IMR-90 (cell line): ENCODE results near the gene LRRC9. TPM values are rescaled to one million over a fixed set of nuclear protein-coding genes. Genes with fewer than 3 reads are reported as not detected.

ENCODE experiments used
- ATAC-seq: fragments of 200-7000 bp; cut with Tn5 transposase; 2 replicates; pipeline ENCODE4 v1.9.1; 2020; ENCODE audit warnings: low read depth, mild to moderate bottlenecking, moderate library complexity
- BruUV-seq: library from RNA; stranded (reverse); fragments of 400-500 nt; replicated peaks from 2 replicates; lab custom pipeline; 2021; lab: Mats Ljungman, UMichigan
- CTCF ChIA-PET: fragments of 300-600 bp; formaldehyde crosslinking; extraction: SDS; loops from one replicate; lab custom pipeline; 2021; ENCODE audit warnings: antibody characterized with exemption; lab: Yijun Ruan, JAX
- POLR2A ChIA-PET: fragments of 300-600 bp; sonication (Branson Sonifier 250); formaldehyde crosslinking; loops from one replicate; lab custom pipeline; 2022; ENCODE audit warnings: antibody characterized with exemption; ENCODE audit not compliant: unreplicated experiment; lab: Charles Lee
- DNase-seq: peaks from one replicate; pipeline ENCODE4 v3.0.0; 2013
- H2AFZ ChIP-seq: replicated peaks from 2 replicates; pipeline ENCODE3; 2013; ENCODE audit warnings: low read length, mild to moderate bottlenecking; ENCODE audit not compliant: poor library complexity
- H2AK5ac ChIP-seq: 2 replicates; pipeline ENCODE4 v1.6.1; 2013; ENCODE audit warnings: low read depth, low read length, inconsistent platforms
- H2AK9ac ChIP-seq: replicated peaks from 2 replicates; pipeline ENCODE3; 2013; ENCODE audit warnings: mild to moderate bottlenecking, low read depth, low read length, moderate library complexity; ENCODE audit not compliant: poor library complexity
- H2BK120ac ChIP-seq: 2 replicates; pipeline ENCODE4 v1.6.1; 2013; ENCODE audit warnings: low read depth, low read length, inconsistent platforms
- H2BK15ac ChIP-seq: 3 replicates; pipeline ENCODE4 v1.6.1; 2013; ENCODE audit warnings: low read depth, low read length, inconsistent platforms
- H2BK20ac ChIP-seq: 2 replicates; pipeline ENCODE4 v1.6.1; 2013; ENCODE audit warnings: low read depth, mild to moderate bottlenecking, inconsistent platforms, low read length, moderate library complexity
- H2BK5ac ChIP-seq: 2 replicates; pipeline ENCODE4 v1.6.1; 2013; ENCODE audit warnings: mild to moderate bottlenecking, low read depth, low read length, inconsistent platforms; ENCODE audit not compliant: poor library complexity, severe bottlenecking
- H3K14ac ChIP-seq: replicated peaks from 2 replicates; pipeline ENCODE4 v1.6.1; 2013; ENCODE audit warnings: low read depth, low read length, inconsistent platforms
- H3K18ac ChIP-seq: 2 replicates; pipeline ENCODE4 v1.6.1; 2013; ENCODE audit warnings: low read depth, low read length, control low read depth
- H3K23ac ChIP-seq: 2 replicates; pipeline ENCODE4 v1.6.1; 2013; ENCODE audit warnings: low read depth, low read length, inconsistent platforms
- H3K27ac ChIP-seq: 2 replicates; pipeline ENCODE4 v1.5.1; 2013; ENCODE audit warnings: mild to moderate bottlenecking, control low read depth, low read length; ENCODE audit not compliant: insufficient read depth
- H3K27me3 ChIP-seq: 2 replicates; pipeline ENCODE4 v1.6.1; 2013; ENCODE audit warnings: low read length; ENCODE audit not compliant: control insufficient read depth, insufficient read depth
- H3K36me3 ChIP-seq: 2 replicates; pipeline ENCODE4 v1.6.1; 2013; ENCODE audit warnings: low read length, mixed read lengths; ENCODE audit not compliant: control insufficient read depth, insufficient read depth
- H3K4ac ChIP-seq: 2 replicates; pipeline ENCODE4 v1.6.1; 2013; ENCODE audit warnings: low read depth, low read length, inconsistent platforms
- H3K4me1 ChIP-seq: 2 replicates; pipeline ENCODE4 v1.6.1; 2013; ENCODE audit warnings: low read length, mixed read lengths; ENCODE audit not compliant: control insufficient read depth, insufficient read depth
- H3K4me2 ChIP-seq: 2 replicates; pipeline ENCODE4 v1.6.1; 2013; ENCODE audit warnings: low read depth, mild to moderate bottlenecking, control low read depth, low read length, moderate library complexity
- H3K4me3 ChIP-seq: 2 replicates; pipeline ENCODE4 v1.5.1; 2013; ENCODE audit warnings: low read depth, mild to moderate bottlenecking, control low read depth, low read length, moderate library complexity; ENCODE audit not compliant: insufficient read depth
- H3K56ac ChIP-seq: 2 replicates; pipeline ENCODE4 v1.6.1; 2013; ENCODE audit warnings: low read length, inconsistent platforms; ENCODE audit not compliant: insufficient read depth; ENCODE audit errors: extremely low read depth
- H3K79me1 ChIP-seq, 2 experiments: 2 replicates each; pipeline ENCODE4 v1.6.1; 2013; ENCODE audit warnings: low read length in 2 of 2, inconsistent platforms in 1 of 2, low read depth in 1 of 2
- H3K9ac ChIP-seq: 2 replicates; pipeline ENCODE4 v1.6.1; 2013; ENCODE audit warnings: low read depth, low read length, control low read depth
- H3K9me1 ChIP-seq: 2 replicates; pipeline ENCODE4 v1.6.1; 2013; ENCODE audit warnings: low read length, inconsistent platforms; ENCODE audit not compliant: insufficient read depth
- H3K9me3 ChIP-seq: 2 replicates; pipeline ENCODE4 v1.6.1; 2013; ENCODE audit warnings: low read length; ENCODE audit not compliant: control insufficient read depth, insufficient read depth
- H4K20me1 ChIP-seq: 2 replicates; pipeline ENCODE4 v1.6.1; 2013; ENCODE audit warnings: low read length, inconsistent platforms; ENCODE audit not compliant: insufficient read depth
- H4K5ac ChIP-seq: 2 replicates; pipeline ENCODE4 v1.6.1; 2013; ENCODE audit warnings: mild to moderate bottlenecking, low read depth, low read length, control low read depth
- H4K8ac ChIP-seq, 2 experiments: 2 replicates each; pipeline ENCODE4 v1.6.1; 2013; ENCODE audit warnings: low read depth in 2 of 2, low read length in 2 of 2, control low read depth in 1 of 2, inconsistent platforms in 1 of 2
- H4K91ac ChIP-seq: 2 replicates; pipeline ENCODE4 v1.6.1; 2013; ENCODE audit warnings: low read depth, low read length, inconsistent platforms; ENCODE audit not compliant: insufficient read depth
- CEBPB ChIP-seq: IDR thresholded peaks from 2 replicates; pipeline ENCODE4 v1.6.1; 2012; ENCODE audit warnings: low read depth, low read length, improper control_type of control experiment
- CTCF ChIP-seq: conservative IDR thresholded peaks from 2 replicates; pipeline ENCODE4 v1.5.1; 2012; ENCODE audit warnings: mild to moderate bottlenecking, low read depth, low read length, improper control_type of control experiment
- MAFK ChIP-seq: IDR thresholded peaks from 2 replicates; pipeline ENCODE4 v1.6.1; 2012; ENCODE audit warnings: low read depth, low read length, improper control_type of control experiment
- POLR2A ChIP-seq: IDR thresholded peaks from 2 replicates; pipeline ENCODE4 v1.6.1; 2012; ENCODE audit warnings: mild to moderate bottlenecking, low read depth, low read length
- RAD21 ChIP-seq: IDR thresholded peaks from 2 replicates; pipeline ENCODE4 v1.6.1; 2012; ENCODE audit warnings: low read length, improper control_type of control experiment
- RFX5 ChIP-seq: IDR thresholded peaks from 2 replicates; pipeline ENCODE4 v1.8.0; 2012; ENCODE audit warnings: low read depth, mild to moderate bottlenecking, low read length, moderate library complexity
- SMC3 ChIP-seq: fragments of 150-350 bp; IDR thresholded peaks from 2 replicates; pipeline ENCODE4 v1.6.1; 2016; ENCODE audit warnings: low read depth, mild to moderate bottlenecking, antibody characterized with exemption, low read length, moderate library complexity
- USF2 ChIP-seq: fragments of 150-350 bp; IDR thresholded peaks from 2 replicates; pipeline ENCODE4 v1.6.1; 2017; ENCODE audit warnings: mild to moderate bottlenecking, antibody characterized with exemption, low read length, low read depth
- WGBS, 2 experiments: methylation state at CpG; one replicate each; pipeline versions ENCODE4 v1.1.5 to v1.1.7; 2013; ENCODE audit warnings: missing lambda C conversion rate in 2 of 2; ENCODE audit not compliant: insufficient read length in 1 of 2; ENCODE audit errors: extremely low coverage in 2 of 2; 5-methylcytosine and 5-hydroxymethylcytosine counted together
- dilution Hi-C: fragments of 300-500 bp; cut with HindIII; formaldehyde crosslinking; loops from one replicate; pipeline ENCODE4 v1.14.3; 2018; ENCODE audit warnings: low sequenced_read_pairs; ENCODE audit not compliant: unreplicated experiment
- in situ Hi-C: fragments of 300-500 bp; cut with MboI; formaldehyde crosslinking; loops from 3 replicates; pipeline ENCODE4 v1.14.3; 2019; ENCODE audit warnings: low sequenced_read_pairs, inconsistent platforms, mixed read lengths
- intact Hi-C: fragments of 100-400 bp; cut with micrococcal nuclease; formaldehyde crosslinking; loops from 2 replicates; pipeline ENCODE4 v1.10.0; 2022
- polyA plus RNA-seq, 3 experiments: library from polyadenylated mRNA; depleted of rRNA; stranded (reverse); fragments of >200 nt; gene quantifications; 2 replicates each; pipeline ENCODE4 v1.2.3, GENCODE V29; 2012; ENCODE audit warnings: low replicate concordance in 1 of 3
- total RNA-seq: library from RNA; depleted of rRNA; stranded (reverse); fragments of >200 nt; gene quantifications from 2 replicates; pipeline ENCODE4 v1.2.3, GENCODE V29; 2012; rRNA removed

LRRC9 gene
- total and polyA plus RNA-seq, 2 of the 4 experiments (the other 2 are of a cell fraction): not detected

GRCh38 chr14:60111732-60112131 is 191.8 kb downstream of the LRRC9 start:
- H3K14ac ChIP-seq: no peak overlapping the region

More at GRCh38 chr14:60111732-60112131, 191.8 kb downstream of the LRRC9 start:
- H4K91ac ChIP-seq: no peak overlapping the region
- no peaks in the 10 kb centered on the region for H3K27me3 ChIP-seq
- ATAC-seq (no peak), DNase-seq (no peak)
- H3K27ac ChIP-seq: no peak overlapping the region
- H2AK9ac ChIP-seq: no peak overlapping the region
- no peaks in the 10 kb centered on the region; the same call in 1 of the 2 replicates for H3K4me1 ChIP-seq
- dilution Hi-C loops: no loop called here
- intact Hi-C loops: no loop called here
- POLR2A ChIA-PET: no interaction called here
- H2BK20ac ChIP-seq: no peak overlapping the region
- H3K9me1 ChIP-seq: no peaks in the 10 kb centered on the region
- no peak overlapping the region for H3K56ac ChIP-seq
- H3K9me3 ChIP-seq: no peaks in the 10 kb centered on the region
- H3K18ac ChIP-seq: no peak overlapping the region
- H2BK120ac ChIP-seq: no peak overlapping the region
- H2AFZ ChIP-seq: no peak overlapping the region
- TF ChIP-seq POLR2A (no peak), MAFK (no peak), RFX5 (no peak), CEBPB (no peak), CTCF (no peak), SMC3 (no peak), USF2 (no peak), RAD21 (no peak)
- H2AK5ac ChIP-seq: no peak overlapping the region
- peaks cover 12% of the 10 kb centered on the region for H4K20me1 ChIP-seq
- CTCF ChIA-PET: no interaction called here
- no CpG with 5 or more reads among the region's 2 CpGs for WGBS, 2 experiments
- in situ Hi-C loops: no loop called here
- no peak overlapping the region for H4K8ac ChIP-seq
- no peak overlapping the region for H3K23ac ChIP-seq
- BruUV-seq: no TSS peak
- H3K79me1 ChIP-seq: peaks cover 34 to 53% of the 10 kb centered on the region in 2 experiments
- H3K9ac ChIP-seq: no peak overlapping the region
- no peak overlapping the region for H2BK15ac ChIP-seq
- H3K4me3 ChIP-seq: no peak overlapping the region
- H3K36me3 ChIP-seq: peaks cover 11% of the 10 kb centered on the region
- H4K5ac ChIP-seq: no peak overlapping the region
- no peak overlapping the region for H2BK5ac ChIP-seq
- H3K4ac ChIP-seq: no peak overlapping the region
- H3K4me2 ChIP-seq: no peak overlapping the region

Other genes with a start within 250 kb of the LRRC9 start
- 0.18 and 0.28 TPM in 2 replicates for gene RTN1, start 49.4 kb upstream of the LRRC9 start, total RNA-seq
- 0.44 and 0.46 TPM in 2 replicates for gene RTN1, start 49.4 kb upstream of the LRRC9 start, polyA plus RNA-seq (2012; rRNA removed)
- gene PCNX4, start 171.8 kb downstream of the LRRC9 start, total RNA-seq: 128 and 151 TPM in 2 replicates
- gene PCNX4, start 171.8 kb downstream of the LRRC9 start, polyA plus RNA-seq (2012; rRNA removed): 44.7 and 55.4 TPM in 2 replicates
- 50.2 and 56.7 TPM in 2 replicates for gene DHRS7, start 245.3 kb downstream of the LRRC9 start, total RNA-seq
- 30.3 and 33.9 TPM in 2 replicates for gene DHRS7, start 245.3 kb downstream of the LRRC9 start, polyA plus RNA-seq (2012; rRNA removed)